ENCODE results near the gene GABRB1. TPM values are rescaled to one million over a fixed set of nuclear protein-coding genes. Genes with fewer than 3 reads are reported as not detected.

The GABRB1 gene
- total and polyA plus RNA-seq, 2 experiments from 2014 or later = 0.26 to 0.97 TPM

- Mint-ChIP-seq H3K27ac (no peak overlapping the region), H3K9me3 (no peaks in the 10 kb centered on the region; the same call in 2 of the 3 replicates), H3K36me3 (ENCODE audit: low read depth) (no peaks in the 10 kb centered on the region), H3K4me1 (no peaks in the 10 kb centered on the region; the same call in 2 of the 3 replicates), H3K4me3 (no peak overlapping the region), H3K27me3 (ENCODE audit: insufficient read depth, low read depth, poor library complexity) (no peaks in the 10 kb centered on the region)
- 0 out of 2 replicates have a peak, but pooled peaks cover 5% of the 10 kb centered on the region for H3K4me1 ChIP-seq (ENCODE audit: insufficient read depth)
- no peak for ATAC-seq
- no peaks in the 10 kb centered on the region for H3K79me2 ChIP-seq (replicated peaks; ENCODE audit: insufficient read depth)
- no peak for DNase-seq (ENCODE audit: low spot score)
- no peak overlapping the region for H3K4me2 ChIP-seq
- H4K20me1 ChIP-seq (replicated peaks; ENCODE audit: insufficient read depth) = no peaks in the 10 kb centered on the region
- no peak overlapping the region for H3K27ac ChIP-seq (ENCODE audit: low read depth)
- no peaks in the 10 kb centered on the region for H3F3A ChIP-seq (replicated peaks; ENCODE audit: low read depth)
- H3K36me3 ChIP-seq (ENCODE audit: insufficient read depth) = no peaks in the 10 kb centered on the region
- no peaks in the 10 kb centered on the region for H3K27me3 ChIP-seq (ENCODE audit: insufficient read depth)
- no peak overlapping the region for H2AFZ ChIP-seq
- no peak overlapping the region for H3K4me3 ChIP-seq
- H3K9me2 ChIP-seq (ENCODE audit: insufficient read depth) = no peaks in the 10 kb centered on the region; the same call in 1 of the 2 replicates
- TF ChIP-seq ZNF331 (CRISPR knock-in tag; IDR thresholded peaks at IDR 0.05; ENCODE audit: low read depth) (no peak), ZNF114 (CRISPR knock-in tag; IDR thresholded peaks at IDR 0.05) (no peak), EZH2 (IDR thresholded peaks at IDR 0.05; ENCODE audit: low read depth, unreplicated experiment) (no peak)
Observed at GRCh38 chr4:47386146-47386545, 354.8 kb downstream of the GABRB1 start.

- H3K36me3 Mint-ChIP-seq (ENCODE audit: low read depth) = no peaks in the 10 kb centered on the region
- H3K4me3 Mint-ChIP-seq = no peak overlapping the region
- H3K27ac ChIP-seq (ENCODE audit: low read depth) = no peak overlapping the region
- H3K79me2 ChIP-seq (replicated peaks; ENCODE audit: insufficient read depth) = no peaks in the 10 kb centered on the region
- H3K27ac Mint-ChIP-seq = no peak overlapping the region
- H3K4me1 Mint-ChIP-seq = no peaks in the 10 kb centered on the region; the same call in 2 of the 3 replicates
- DNase-seq (ENCODE audit: low spot score) (no peak), ATAC-seq (no peak)
- no peaks in the 10 kb centered on the region for H3K36me3 ChIP-seq (ENCODE audit: insufficient read depth)
- H3F3A ChIP-seq (replicated peaks; ENCODE audit: low read depth) = no peaks in the 10 kb centered on the region
- no peak overlapping the region for H3K4me3 ChIP-seq
- no peak for TF ChIP-seq POLR2AphosphoS5 (IDR thresholded peaks at IDR 0.05; ENCODE audit: low read depth)
- no peak for TF ChIP-seq ZNF114 (CRISPR knock-in tag; IDR thresholded peaks at IDR 0.05)
- H2AFZ ChIP-seq = no peak overlapping the region
- no peaks in the 10 kb centered on the region for H3K27me3 Mint-ChIP-seq (ENCODE audit: insufficient read depth, low read depth, poor library complexity)
- H3K9me3 Mint-ChIP-seq = no peaks in the 10 kb centered on the region; the same call in 2 of the 3 replicates
- H3K9me2 ChIP-seq (ENCODE audit: insufficient read depth) = no peaks in the 10 kb centered on the region; the same call in 1 of the 2 replicates
- H3K4me1 ChIP-seq (ENCODE audit: insufficient read depth) = 0 out of 2 replicates have a peak, but pooled peaks cover 5% of the 10 kb centered on the region
- no peak overlapping the region for H3K4me2 ChIP-seq
- H4K20me1 ChIP-seq (replicated peaks; ENCODE audit: insufficient read depth) = no peaks in the 10 kb centered on the region
- no peaks in the 10 kb centered on the region for H3K27me3 ChIP-seq (ENCODE audit: insufficient read depth)
Observed at GRCh38 chr4:47386561-47387235, 355.3 kb downstream of the GABRB1 start.

GRCh38 chr4:47390428-47391125 lies 359.2 kb downstream of the GABRB1 start:
- ATAC-seq (no peak), DNase-seq (ENCODE audit: low spot score) (no peak)
- Mint-ChIP-seq H3K27me3 (ENCODE audit: insufficient read depth, low read depth, poor library complexity) (no peaks in the 10 kb centered on the region), H3K27ac (no peak overlapping the region), H3K4me1 (no peaks in the 10 kb centered on the region; the same call in 2 of the 3 replicates), H3K4me3 (no peak overlapping the region), H3K9me3 (no peaks in the 10 kb centered on the region; the same call in 1 of the 3 replicates), H3K36me3 (ENCODE audit: low read depth) (no peaks in the 10 kb centered on the region)
- no peaks in the 10 kb centered on the region; the same call in 1 of the 2 replicates for H3K9me2 ChIP-seq (ENCODE audit: insufficient read depth)
- no peak overlapping the region for H3K27ac ChIP-seq (ENCODE audit: low read depth)
- H3K36me3 ChIP-seq (ENCODE audit: insufficient read depth) = no peaks in the 10 kb centered on the region
- H3K4me2 ChIP-seq = no peak overlapping the region
- H3K27me3 ChIP-seq (ENCODE audit: insufficient read depth) = no peaks in the 10 kb centered on the region
- H4K20me1 ChIP-seq (replicated peaks; ENCODE audit: insufficient read depth) = no peaks in the 10 kb centered on the region
- no peak overlapping the region for H2AFZ ChIP-seq
- H3K4me1 ChIP-seq (ENCODE audit: insufficient read depth) = 0 out of 2 replicates have a peak, but pooled peaks cover 5% of the 10 kb centered on the region
- TF ChIP-seq REST (IDR thresholded peaks at IDR 0.05; ENCODE audit: unreplicated experiment) (no peak), EZH2 (IDR thresholded peaks at IDR 0.05; ENCODE audit: low read depth, unreplicated experiment) (no peak), POLR2AphosphoS5 (IDR thresholded peaks at IDR 0.05; ENCODE audit: low read depth) (no peak), ZNF331 (CRISPR knock-in tag; IDR thresholded peaks at IDR 0.05; ENCODE audit: low read depth) (no peak), NANOG (IDR thresholded peaks at IDR 0.05; ENCODE audit: borderline replicate concordance) (no peak), CREB1 (CRISPR knock-in tag; IDR thresholded peaks at IDR 0.05; ENCODE audit: low read depth) (no peak), ZNF114 (CRISPR knock-in tag; IDR thresholded peaks at IDR 0.05) (no peak), JUNB (IDR thresholded peaks at IDR 0.05; ENCODE audit: unreplicated experiment) (no peak)
- H3K4me3 ChIP-seq = no peak overlapping the region
- no peaks in the 10 kb centered on the region for H3F3A ChIP-seq (replicated peaks; ENCODE audit: low read depth)
- H3K79me2 ChIP-seq (replicated peaks; ENCODE audit: insufficient read depth) = no peaks in the 10 kb centered on the region

Measured in GM23338 (cell line).